B cell (primary cell): ENCODE results near the gene EXTL1. TPM values are rescaled to one million over a fixed set of nuclear protein-coding genes. Genes with fewer than 3 reads are reported as not detected.

ENCODE experiments used
- ATAC-seq: fragments of 200-7000 bp; cut with Tn5 transposase; one replicate; pipeline ENCODE4 v1.10.0; 2021; ENCODE audit warnings: low read depth, mild to moderate bottlenecking, moderate number of reproducible peaks, moderate library complexity
- CTCF ChIA-PET: fragments of 350-600 bp; sonication (Branson Sonifier 250); formaldehyde crosslinking; loops from one replicate; lab custom pipeline; 2021; ENCODE audit warnings: antibody characterized with exemption, inconsistent platforms; lab: Charles Lee
- POLR2A ChIA-PET: fragments of 350-600 bp; sonication (Branson Sonifier 250); formaldehyde crosslinking; loops from one replicate; lab custom pipeline; 2021; ENCODE audit warnings: antibody characterized with exemption; lab: Charles Lee
- DNase-seq: peaks from one replicate; pipeline ENCODE4 v3.0.0; 2013
- H2AFZ ChIP-seq: 2 replicates; pipeline ENCODE4 v1.6.1; 2012; ENCODE audit warnings: mild to moderate bottlenecking, low read depth, low read length; ENCODE audit not compliant: insufficient read depth, poor library complexity, severe bottlenecking
- H3K27ac ChIP-seq, 2 donors: 1 replicate in 1 of 2; 2 replicates in 1 of 2; pipeline ENCODE4 v1.5.1; 2012 to 2013; ENCODE audit warnings: low read length in 2 of 2, mild to moderate bottlenecking in 2 of 2, moderate library complexity in 1 of 2
- H3K27me3 ChIP-seq, 4 experiments: fragments of 200-600 bp in 1 of 4; sonication (generic) in 1 of 4; replicated peaks in 1 of 4; 1 replicate in 2 of 4; 2 replicates in 2 of 4; pipeline versions ENCODE4 v1.6.1 to v1.7.0; 2013 to 2016; ENCODE audit warnings: low read length in 3 of 4, mild to moderate bottlenecking in 2 of 4, mixed read lengths in 1 of 4, moderate library complexity in 1 of 4; ENCODE audit not compliant: insufficient read depth in 4 of 4, control insufficient read depth in 3 of 4; ENCODE audit errors: control extremely low read depth in 1 of 4
- H3K36me3 ChIP-seq, 2 experiments: replicated peaks in 1 of 2; 1 replicate in 1 of 2; 2 replicates in 1 of 2; pipeline versions ENCODE4 v1.6.1 to v1.7.1; 2013; ENCODE audit warnings: low read length in 1 of 2; ENCODE audit not compliant: insufficient read depth in 2 of 2, control insufficient read depth in 1 of 2; ENCODE audit errors: control extremely low read depth in 1 of 2, extremely low read depth in 1 of 2
- H3K4me1 ChIP-seq, 2 donors: fragments of 200-600 bp in 1 of 2; sonication (generic) in 1 of 2; 1 replicate in 1 of 2; 2 replicates in 1 of 2; pipeline versions ENCODE4 v1.5.1 to v1.6.1; 2013 to 2017; ENCODE audit warnings: low read length in 2 of 2; ENCODE audit not compliant: control insufficient read depth in 2 of 2, insufficient read depth in 2 of 2
- H3K4me2 ChIP-seq: replicated peaks from 2 replicates; pipeline ENCODE3; 2012; ENCODE audit warnings: mild to moderate bottlenecking, low read depth, low read length; ENCODE audit not compliant: poor library complexity, severe bottlenecking
- H3K4me3 ChIP-seq, 5 experiments: fragments of 200-600 bp in 1 of 5; sonication (generic) in 1 of 5; 1 replicate in 3 of 5; 2 replicates in 2 of 5; pipeline versions ENCODE4 v1.5.1 to v1.7.0; 2011 to 2016; ENCODE audit warnings: low read length in 4 of 5, mild to moderate bottlenecking in 4 of 5, low read depth in 2 of 5, control low read depth in 1 of 5, moderate library complexity in 1 of 5; ENCODE audit not compliant: insufficient read depth in 1 of 5; ENCODE audit errors: control extremely low read depth in 1 of 5, extremely low read depth in 1 of 5
- H3K79me2 ChIP-seq: fragments of 200-600 bp; sonication (generic); one replicate; pipeline ENCODE4 v1.6.0; 2016; ENCODE audit warnings: low read length; ENCODE audit not compliant: control insufficient read depth, insufficient read depth
- H3K9ac ChIP-seq: fragments of 200-600 bp; sonication (generic); 2 replicates; pipeline ENCODE4 v1.6.1; 2017; ENCODE audit warnings: mild to moderate bottlenecking, low read length, moderate library complexity
- H3K9me3 ChIP-seq, 3 donors: one replicate each; pipeline versions ENCODE4 v1.6.1 to v1.7.1; 2013; ENCODE audit warnings: low read length in 2 of 3; ENCODE audit not compliant: control insufficient read depth in 2 of 3, insufficient read depth in 1 of 3; ENCODE audit errors: control extremely low read depth in 1 of 3
- H4K20me1 ChIP-seq: 2 replicates; pipeline ENCODE4 v1.6.0; 2012; ENCODE audit warnings: mild to moderate bottlenecking, low read length; ENCODE audit not compliant: insufficient read depth, control insufficient read depth, poor library complexity, severe bottlenecking
- H3K27ac Mint-ChIP-seq: one replicate; pipeline ENCODE4 v1.8.0; 2021; ENCODE audit warnings: mixed read lengths
- H3K27me3 Mint-ChIP-seq: one replicate; pipeline ENCODE4 v1.8.0; 2021; ENCODE audit warnings: mixed read lengths
- H3K4me1 Mint-ChIP-seq: one replicate; pipeline ENCODE4 v1.8.0; 2021; ENCODE audit warnings: mixed read lengths
- H3K4me3 Mint-ChIP-seq: one replicate; pipeline ENCODE4 v1.8.0; 2021; ENCODE audit warnings: mixed read lengths
- H3K9me3 Mint-ChIP-seq: one replicate; pipeline ENCODE4 v1.8.0; 2022; ENCODE audit warnings: mixed read lengths; ENCODE audit not compliant: insufficient read depth
- EZH2 ChIP-seq: IDR thresholded peaks from 2 replicates; pipeline ENCODE4 v1.6.1; 2012; ENCODE audit warnings: borderline replicate concordance, low read depth, mild to moderate bottlenecking, moderate library complexity, low read length; ENCODE audit not compliant: insufficient read depth, poor library complexity, severe bottlenecking
- WGBS: methylation state at CpG from one replicate; pipeline ENCODE4 v1.1.5; 2013; ENCODE audit warnings: missing lambda C conversion rate; ENCODE audit not compliant: insufficient coverage; 5-methylcytosine and 5-hydroxymethylcytosine counted together
- intact Hi-C: fragments of 100-400 bp; cut with micrococcal nuclease; formaldehyde crosslinking; loops from one replicate; pipeline ENCODE4 v1.10.0; 2022
- polyA plus RNA-seq: library from polyadenylated mRNA; depleted of rRNA; stranded (reverse); fragments of >200 nt; gene quantifications from 2 replicates; pipeline ENCODE4 v1.2.3, GENCODE V29; 2012
- total RNA-seq, 2 donors: library from RNA; stranded (reverse); fragments of 120-200 nt in 1 of 2; gene quantifications; 1 replicate in 1 of 2; 2 replicates in 1 of 2; pipeline versions ENCODE4 v1.2.3 to v1.2.4, GENCODE V29; 2013 to 2022
- TF ChIP-seq, protein P1 (sequence below): fragments of 200-600 bp; IDR thresholded peaks from one replicate; pipeline ENCODE4 v1.8.0; 2022; ENCODE audit warnings: antibody characterized with exemption, mild to moderate bottlenecking

The EXTL1 gene
- total and polyA plus RNA-seq, 2 donors (not counting 1 experiment from before 2014, with no cell fraction given): 0.12 TPM; not detected in 1

DNA sequence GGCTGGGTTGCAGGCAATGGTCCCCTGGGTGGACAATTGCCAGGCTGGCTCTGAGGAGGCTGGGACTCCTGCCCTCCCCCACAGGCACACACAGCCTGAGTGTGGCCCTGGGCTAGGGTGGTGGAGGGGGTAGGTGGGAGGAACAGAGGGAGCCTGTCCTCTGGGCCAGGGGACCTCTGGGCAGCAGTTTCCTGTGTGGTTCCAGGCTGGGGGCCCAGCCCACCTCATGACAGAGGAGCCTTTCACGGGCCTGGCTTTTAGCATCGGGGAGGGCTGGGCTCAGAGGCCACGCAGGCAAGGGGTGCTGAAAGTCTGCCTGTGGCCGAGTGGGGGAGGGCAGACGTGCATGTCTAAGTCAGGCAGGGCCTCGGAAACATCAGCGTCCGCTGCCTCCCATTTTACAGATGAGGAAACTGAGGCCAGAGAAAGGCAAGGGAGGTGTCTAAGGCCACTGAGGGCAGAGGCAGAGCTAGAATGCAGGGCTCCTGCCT, 7.0 kb downstream of the EXTL1 start:
- H3K9ac ChIP-seq: no peak overlapping the region
- H3K27me3 ChIP-seq: peaks cover 0 to 11% (median 0%) of the 10 kb centered on the region in 4 experiments
- H3K4me1 Mint-ChIP-seq: no peaks in the 10 kb centered on the region
- H3K9me3 ChIP-seq: no peaks in the 10 kb centered on the region
- no peaks in the 10 kb centered on the region for H3K36me3 ChIP-seq
- no peak for TF ChIP-seq EZH2
- TF ChIP-seq, protein P1, sequence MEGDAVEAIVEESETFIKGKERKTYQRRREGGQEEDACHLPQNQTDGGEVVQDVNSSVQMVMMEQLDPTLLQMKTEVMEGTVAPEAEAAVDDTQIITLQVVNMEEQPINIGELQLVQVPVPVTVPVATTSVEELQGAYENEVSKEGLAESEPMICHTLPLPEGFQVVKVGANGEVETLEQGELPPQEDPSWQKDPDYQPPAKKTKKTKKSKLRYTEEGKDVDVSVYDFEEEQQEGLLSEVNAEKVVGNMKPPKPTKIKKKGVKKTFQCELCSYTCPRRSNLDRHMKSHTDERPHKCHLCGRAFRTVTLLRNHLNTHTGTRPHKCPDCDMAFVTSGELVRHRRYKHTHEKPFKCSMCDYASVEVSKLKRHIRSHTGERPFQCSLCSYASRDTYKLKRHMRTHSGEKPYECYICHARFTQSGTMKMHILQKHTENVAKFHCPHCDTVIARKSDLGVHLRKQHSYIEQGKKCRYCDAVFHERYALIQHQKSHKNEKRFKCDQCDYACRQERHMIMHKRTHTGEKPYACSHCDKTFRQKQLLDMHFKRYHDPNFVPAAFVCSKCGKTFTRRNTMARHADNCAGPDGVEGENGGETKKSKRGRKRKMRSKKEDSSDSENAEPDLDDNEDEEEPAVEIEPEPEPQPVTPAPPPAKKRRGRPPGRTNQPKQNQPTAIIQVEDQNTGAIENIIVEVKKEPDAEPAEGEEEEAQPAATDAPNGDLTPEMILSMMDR: no peak
- H3K27ac ChIP-seq: no peak overlapping the region
- no peak overlapping the region for H3K4me2 ChIP-seq
- intact Hi-C loops: no loop called here
- H3K79me2 ChIP-seq: no peaks in the 10 kb centered on the region
- 87% methylated on average over 7 of the region's 8 CpGs for WGBS
- H3K4me3 ChIP-seq: no peak overlapping the region
- no peaks in the 10 kb centered on the region for H4K20me1 ChIP-seq
- ATAC-seq (no peak), DNase-seq (no peak)
- H2AFZ ChIP-seq: no peak overlapping the region
- H3K27ac Mint-ChIP-seq: no peak overlapping the region
- H3K27me3 Mint-ChIP-seq: peaks cover 9% of the 10 kb centered on the region
- no peaks in the 10 kb centered on the region for H3K9me3 Mint-ChIP-seq
- CTCF ChIA-PET: no interaction called here
- POLR2A ChIA-PET: no interaction called here
- no peaks in the 10 kb centered on the region for H3K4me1 ChIP-seq
- H3K4me3 Mint-ChIP-seq: no peak overlapping the region

DNA sequence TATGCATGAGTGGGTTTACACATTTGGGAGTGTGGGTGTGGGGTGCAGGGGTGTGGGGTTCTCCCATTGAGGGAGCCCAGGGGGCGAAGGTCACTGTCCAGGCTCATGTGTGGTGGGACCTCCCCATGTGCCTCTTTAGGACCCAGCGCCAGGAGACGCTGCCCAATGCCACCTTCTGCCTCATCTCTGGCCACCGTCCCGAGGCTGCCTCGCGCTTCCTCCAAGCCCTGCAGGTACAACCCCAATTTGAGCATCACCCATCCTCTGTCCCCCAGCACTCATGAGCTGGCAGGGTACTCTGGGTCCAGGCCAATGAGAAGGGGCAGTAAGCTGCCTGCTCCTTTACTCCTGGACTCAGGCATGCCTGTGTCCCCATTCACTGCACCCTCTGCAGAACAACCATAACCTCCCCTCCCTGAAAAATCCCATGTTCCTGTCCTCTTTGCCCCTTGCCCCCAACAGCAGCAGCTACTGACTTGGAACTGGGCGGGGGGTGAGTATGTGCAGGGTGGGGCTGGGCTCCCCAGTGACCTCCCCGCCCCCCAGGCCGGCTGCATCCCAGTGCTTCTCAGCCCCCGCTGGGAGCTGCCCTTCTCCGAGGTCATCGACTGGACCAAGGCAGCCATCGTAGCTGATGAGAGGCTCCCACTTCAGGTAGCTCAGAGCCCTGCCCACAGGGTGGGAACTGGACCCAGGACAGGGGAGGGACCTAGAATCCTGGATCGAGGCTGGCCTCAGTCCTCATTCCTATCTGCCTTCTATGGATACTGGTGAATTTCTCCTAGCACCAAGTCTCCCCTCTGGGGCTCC, 7.7 kb downstream of the EXTL1 start:
- no peak overlapping the region for H3K4me2 ChIP-seq
- no peak overlapping the region for H3K4me3 ChIP-seq
- WGBS: 86% methylated on average over 14 of the region's 15 CpGs

More for the DNA sequence above, 7.7 kb downstream of the EXTL1 start:
- ChIA-PET POLR2A (no interaction called here), CTCF (no interaction called here)
- H3K36me3 ChIP-seq: no peaks in the 10 kb centered on the region
- H3K27me3 Mint-ChIP-seq: peaks cover 13% of the 10 kb centered on the region
- no peaks in the 10 kb centered on the region for H3K9me3 ChIP-seq
- ATAC-seq (no peak), DNase-seq (no peak)
- no peak overlapping the region for H3K9ac ChIP-seq
- H3K9me3 Mint-ChIP-seq: no peaks in the 10 kb centered on the region
- no peak overlapping the region for H2AFZ ChIP-seq
- H3K27me3 ChIP-seq: peaks cover 0 to 14% (median 0%) of the 10 kb centered on the region in 4 experiments
- H3K4me3 Mint-ChIP-seq: no peak overlapping the region
- no peak overlapping the region for H3K27ac ChIP-seq
- no peak overlapping the region for H3K27ac Mint-ChIP-seq
- H3K4me1 ChIP-seq: no peaks in the 10 kb centered on the region
- no peaks in the 10 kb centered on the region for H3K79me2 ChIP-seq
- intact Hi-C loops: no loop called here
- no peaks in the 10 kb centered on the region for H4K20me1 ChIP-seq
- peaks cover 1% of the 10 kb centered on the region for H3K4me1 Mint-ChIP-seq
- no peak for TF ChIP-seq EZH2
- TF ChIP-seq, protein P1: no peak
